Ascending aorta (tissue), 2 donors: ENCODE measurements around the gene SRGAP3. TPM values are rescaled to one million over a fixed set of nuclear protein-coding genes. Genes with fewer than 3 reads are reported as not detected.

Experiments used
- DNase-seq, 2 donors: peaks; one replicate each; pipeline ENCODE4 v3.0.0-alpha.2; 2019; ENCODE audit warnings: low spot score in 2 of 2
- H3K27ac ChIP-seq, 2 donors: fragments of 200-600 bp; sonication (generic); one replicate each; pipeline ENCODE4 v1.5.1; 2016 to 2017; ENCODE audit warnings: mild to moderate bottlenecking in 1 of 2
- H3K27me3 ChIP-seq: fragments of 200-600 bp; sonication (generic); one replicate; pipeline ENCODE4 v1.5.1; 2017
- H3K36me3 ChIP-seq, 2 donors: fragments of 200-600 bp; sonication (generic); one replicate each; pipeline ENCODE4 v1.5.1; 2016
- H3K4me1 ChIP-seq, 2 donors: fragments of 200-600 bp; sonication (generic); one replicate each; pipeline ENCODE4 v1.5.1; 2016 to 2017; ENCODE audit warnings: mild to moderate bottlenecking in 1 of 2
- H3K4me3 ChIP-seq, 2 donors: fragments of 200-600 bp; sonication (generic); one replicate each; pipeline ENCODE4 v1.5.1; 2016 to 2017; ENCODE audit warnings: mild to moderate bottlenecking in 1 of 2
- H3K9me3 ChIP-seq, 2 donors: fragments of 200-600 bp; sonication (generic); one replicate each; pipeline ENCODE4 v1.5.1; 2016
- CTCF ChIP-seq, 3 experiments: fragments of 200-600 bp in 2 of 3; fragments of 450-650 bp in 1 of 3; sonication (generic) in 2 of 3; IDR thresholded peaks; one replicate each; pipeline ENCODE4 v1.5.1; 2016 to 2019; ENCODE audit warnings: antibody characterized with exemption in 3 of 3, mild to moderate bottlenecking in 1 of 3, moderate library complexity in 1 of 3
- intact Hi-C: fragments of 100-400 bp; cut with DNase I; formaldehyde crosslinking; loops from one replicate; pipeline ENCODE4 v1.15.1; 2023
- total RNA-seq: library from RNA; depleted of rRNA; stranded (reverse); fragments of >200 nt; gene quantifications from one replicate; pipeline ENCODE4 v1.1.0, GENCODE V29; 2016

The SRGAP3 gene
- total RNA-seq, 1 donor from 2014 or later = 1.6 TPM

DNA sequence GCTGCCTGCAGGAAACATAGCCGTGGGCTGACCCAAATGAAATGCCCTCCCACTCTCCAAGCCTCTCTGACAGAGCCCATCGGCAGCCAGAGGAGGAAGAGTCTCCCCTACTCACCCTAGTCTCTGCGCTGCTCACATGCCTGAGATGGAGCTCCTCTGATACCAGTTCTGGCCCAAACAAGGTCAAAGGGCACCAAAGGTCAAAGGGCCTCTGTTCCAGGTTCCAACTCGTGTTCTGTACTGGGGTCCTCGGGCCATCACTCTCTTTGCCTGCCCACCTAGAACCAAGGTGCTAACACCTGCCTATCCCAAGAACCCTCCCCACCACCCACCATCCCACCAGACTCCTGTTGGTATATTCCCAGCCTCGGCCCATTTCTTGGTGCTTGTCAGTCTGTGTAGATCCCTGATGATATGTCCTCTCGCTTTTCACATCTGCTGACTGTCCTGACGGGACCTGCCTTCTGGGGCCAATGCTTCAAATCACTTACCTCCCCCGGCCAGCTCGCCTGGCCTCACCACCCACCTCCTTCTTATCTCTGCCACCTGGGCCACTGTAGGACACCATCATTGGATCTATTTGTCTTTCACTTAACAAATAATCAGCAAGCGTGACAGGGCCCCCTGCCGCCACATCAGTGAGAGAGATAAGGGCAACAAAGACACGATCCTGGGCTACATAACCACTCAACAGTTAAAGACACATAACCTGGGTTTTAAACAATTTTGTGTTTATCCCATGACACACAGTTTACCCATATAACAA is 90.4 kb downstream of the SRGAP3 start:
- H3K4me1 ChIP-seq = no peaks in the 10 kb centered on the region
- intact Hi-C loops = no loop called here
- TF ChIP-seq CTCF (IDR thresholded peaks at IDR 0.05) = no peak

DNA sequence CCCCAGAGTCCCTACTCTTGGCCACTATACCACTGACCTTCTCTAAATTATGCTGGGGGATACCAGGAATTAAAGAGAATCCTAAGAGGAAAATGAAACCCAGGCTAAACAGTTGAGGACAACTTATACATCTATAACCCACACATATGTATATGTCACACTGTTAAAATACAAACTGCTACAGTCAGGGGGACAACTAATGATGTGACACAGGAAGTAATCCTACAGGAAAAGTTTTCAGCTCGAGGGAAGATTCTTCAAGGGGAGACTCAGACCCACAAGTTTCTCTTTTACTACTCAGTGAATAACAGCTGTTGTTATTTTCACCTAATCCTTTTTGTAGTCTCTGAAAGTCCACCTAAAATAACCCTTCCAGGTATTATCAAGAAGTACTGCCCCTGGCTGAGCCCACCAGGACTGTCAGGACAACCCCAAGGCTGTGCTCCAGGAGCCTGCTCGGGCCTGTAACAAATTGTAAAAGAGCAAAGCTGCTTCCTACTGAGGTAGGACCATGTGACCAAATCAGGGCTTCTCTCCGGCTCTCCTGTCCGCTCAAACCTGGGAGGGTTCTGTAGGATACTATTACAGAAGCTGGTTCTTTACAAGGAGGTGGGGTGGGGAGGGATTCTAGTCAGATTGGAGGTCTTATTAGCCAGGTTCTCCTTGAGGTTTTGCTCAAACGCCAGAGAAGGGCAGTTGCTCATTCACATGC is 91.6 kb downstream of the SRGAP3 start:
- H3K27me3 ChIP-seq = no peaks in the 10 kb centered on the region
- DNase-seq = no peak
- no peak overlapping the region for H3K4me3 ChIP-seq
- TF ChIP-seq CTCF (IDR thresholded peaks at IDR 0.05) = no peak
- no peak overlapping the region for H3K27ac ChIP-seq
- intact Hi-C loops = no loop called here
- H3K4me1 ChIP-seq = no peaks in the 10 kb centered on the region
- no peaks in the 10 kb centered on the region for H3K36me3 ChIP-seq
- no peaks in the 10 kb centered on the region for H3K9me3 ChIP-seq

More for the DNA sequence above, 90.4 kb downstream of the SRGAP3 start:
- Histone ChIP-seq H3K27me3 (no peaks in the 10 kb centered on the region), H3K27ac (no peak overlapping the region), H3K36me3 (no peaks in the 10 kb centered on the region), H3K9me3 (no peaks in the 10 kb centered on the region), H3K4me3 (no peak overlapping the region)
- DNase-seq = no peak

DNA sequence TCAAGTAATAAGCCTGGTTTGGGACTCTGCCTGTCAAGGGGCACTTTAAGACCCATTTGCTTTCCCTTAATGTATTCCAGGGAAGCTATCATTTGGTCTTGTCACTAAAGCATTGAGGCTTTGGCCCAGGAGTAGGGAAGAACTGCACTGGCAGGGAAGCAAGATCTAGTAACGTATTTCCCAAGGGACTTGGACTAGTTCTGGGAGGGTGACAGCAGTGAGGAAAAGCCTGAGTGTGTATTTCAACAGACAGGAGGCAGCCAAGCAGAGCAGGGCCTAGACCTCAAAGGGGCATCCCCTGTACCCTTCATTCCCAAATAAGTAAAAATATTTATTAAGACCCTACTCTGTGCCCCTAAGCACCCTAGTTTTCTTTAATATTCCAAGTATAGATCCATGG is 92.8 kb downstream of the SRGAP3 start:
- H3K9me3 ChIP-seq = no peaks in the 10 kb centered on the region
- no peak for TF ChIP-seq CTCF (IDR thresholded peaks at IDR 0.05)
- no peaks in the 10 kb centered on the region for H3K36me3 ChIP-seq
- no peak overlapping the region for H3K4me3 ChIP-seq
- no peaks in the 10 kb centered on the region for H3K4me1 ChIP-seq
- H3K27ac ChIP-seq = no peak overlapping the region
- no peaks in the 10 kb centered on the region for H3K27me3 ChIP-seq
- no peak for DNase-seq
- intact Hi-C loops = no loop called here

DNA sequence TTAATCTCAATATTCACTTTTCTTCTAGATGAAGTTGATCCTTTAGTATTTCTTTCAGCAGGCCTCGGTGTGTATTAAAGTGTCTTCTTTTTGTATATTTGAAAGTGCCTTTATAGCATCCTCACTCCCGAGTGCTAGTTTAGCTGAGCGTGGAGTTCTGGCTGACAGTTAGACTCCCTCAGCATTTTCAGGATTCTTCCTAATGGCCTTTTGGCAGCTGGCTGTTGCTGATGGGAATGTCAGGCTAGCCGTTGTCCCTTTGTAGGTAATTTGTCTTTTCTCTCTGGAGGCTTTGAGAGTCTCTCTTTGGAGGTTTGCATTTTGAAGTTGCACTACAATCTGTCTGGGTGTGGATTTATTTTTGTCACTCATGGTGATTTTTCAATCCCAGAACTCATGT is 94.4 kb downstream of the SRGAP3 start:
- DNase-seq = no peak
- Histone ChIP-seq H3K27ac (no peak overlapping the region), H3K9me3 (peaks cover 0 to 6% of the 10 kb centered on the region in 2 donors), H3K4me1 (no peaks in the 10 kb centered on the region), H3K4me3 (no peak overlapping the region), H3K36me3 (no peaks in the 10 kb centered on the region), H3K27me3 (no peaks in the 10 kb centered on the region)
- intact Hi-C loops = no loop called here
- TF ChIP-seq CTCF (IDR thresholded peaks at IDR 0.05) = no peak

DNA sequence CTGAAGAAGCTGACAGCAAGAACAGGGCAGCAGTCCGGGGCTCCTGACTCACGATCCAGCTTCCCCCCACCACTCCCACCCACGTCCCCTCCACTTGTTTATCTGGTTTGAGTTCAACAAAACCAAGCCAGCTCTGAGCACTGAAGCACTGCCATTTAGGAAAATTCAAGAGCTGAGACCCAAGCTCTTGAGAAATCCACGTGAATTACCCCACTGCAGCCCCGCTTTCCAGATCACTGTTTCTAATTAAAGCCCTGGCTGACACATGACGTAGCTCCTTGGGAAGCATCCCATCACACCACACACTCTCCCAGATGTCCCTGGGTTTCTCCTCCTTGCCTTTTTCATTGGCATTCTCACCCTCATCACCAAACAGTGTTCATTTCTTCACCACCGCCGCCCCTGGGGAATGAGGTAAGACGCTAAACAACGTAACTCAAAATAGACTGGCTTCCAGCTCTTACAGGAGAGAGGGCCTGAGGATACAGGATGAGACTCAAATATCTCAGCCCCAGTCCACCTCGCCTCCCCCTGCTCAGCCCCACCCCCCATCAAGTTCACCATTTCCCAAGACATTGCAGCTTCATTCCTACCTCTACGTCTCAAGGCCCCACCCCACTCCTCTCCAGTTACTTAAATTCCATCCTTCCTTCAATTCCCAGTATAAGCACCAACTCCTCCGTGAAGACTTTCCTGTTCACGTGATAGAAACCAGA is 95.4 kb downstream of the SRGAP3 start:
- peak in 1 of 2 donors; percentile 69 for DNase-seq
- Histone ChIP-seq H3K27me3 (no peaks in the 10 kb centered on the region), H3K27ac (no peak overlapping the region), H3K4me1 (no peaks in the 10 kb centered on the region), H3K9me3 (peaks cover 0 to 6% of the 10 kb centered on the region in 2 donors), H3K36me3 (no peaks in the 10 kb centered on the region), H3K4me3 (no peak overlapping the region)
- TF ChIP-seq CTCF (IDR thresholded peaks at IDR 0.05) = no peak
- intact Hi-C loops = no loop called here
